ENCODE data around the gene PPP2R5C.

DNA sequence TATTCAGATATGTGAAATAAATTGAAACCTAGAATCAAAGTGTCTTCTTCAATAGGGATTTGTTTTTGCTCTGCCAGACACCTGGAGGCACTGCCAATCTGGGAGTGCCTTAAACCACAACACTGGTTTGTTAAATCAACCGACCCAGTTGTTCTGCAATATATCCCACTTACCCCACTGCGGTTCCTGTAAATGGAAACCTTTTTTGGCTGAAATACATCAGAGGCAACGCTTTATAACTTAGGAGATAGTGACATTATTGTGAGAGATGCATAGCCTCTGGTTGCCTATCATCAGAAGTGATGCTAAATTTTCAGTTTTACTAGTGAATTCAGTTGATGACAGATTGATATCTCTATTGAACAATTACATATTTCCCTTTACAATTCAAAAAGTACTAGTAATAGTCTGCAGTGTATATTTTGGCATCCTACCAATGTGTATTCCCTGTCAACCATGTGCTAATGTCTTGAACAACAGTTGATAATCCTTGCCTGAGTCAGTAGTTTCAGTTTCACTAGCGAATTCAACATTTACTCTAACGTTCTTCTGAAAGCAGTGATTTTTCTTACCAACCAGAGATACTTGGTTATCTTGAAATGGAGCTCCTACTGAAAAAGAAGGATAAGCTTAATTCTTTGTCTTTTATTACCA, 30.5 kb downstream of the PPP2R5C start:
- TF ChIP-seq EP300 (IDR thresholded peaks at IDR 0.05) (no peak), POLR2A (IDR thresholded peaks at IDR 0.05) (no peak)
